A549 (cell line): ENCODE results near the gene IFITM2. TPM values are rescaled to one million over a fixed set of nuclear protein-coding genes. Genes with fewer than 3 reads are reported as not detected.

ENCODE experiments used
- ATAC-seq, 2 experiments: fragments of 200-7000 bp in 1 of 2; fragments of >200 bp in 1 of 2; cut with Nextera tagmentation in 1 of 2; cut with Tn5 transposase in 1 of 2; 3 replicates each; pipeline versions ENCODE4 v1.8.0 to v1.9.1; 2018 to 2020; ENCODE audit warnings: mild to moderate bottlenecking in 1 of 2, moderate library complexity in 1 of 2
- CTCF ChIA-PET: fragments of 300-600 bp; sonication (Branson Sonifier 250); formaldehyde crosslinking; extraction: SDS; loops from one replicate; lab custom pipeline; 2021; ENCODE audit warnings: antibody characterized with exemption, inconsistent platforms; lab: Yijun Ruan, JAX
- POLR2A ChIA-PET: fragments of 350-600 bp; formaldehyde crosslinking; extraction: SDS; loops from one replicate; lab custom pipeline; 2021; ENCODE audit warnings: antibody characterized with exemption, inconsistent platforms; lab: Yijun Ruan, JAX
- DNase-seq, 2 experiments: peaks; one replicate each; pipeline versions ENCODE4 v3.0.0 to v3.0.0-alpha.2; 2011 to 2016; ENCODE audit warnings: low read depth in 1 of 2, low spot score in 1 of 2
- FAIRE-seq: peaks from 2 replicates; lab custom pipeline; 2011; peaks lifted over from hg19 to GRCh38; lab: Jason Lieb, UNC
- H3K27ac ChIP-seq, 2 experiments: fragments of >200 bp; sonication (Bioruptor Twin); formaldehyde crosslinking; 3 replicates each; pipeline ENCODE4 v1.5.1; 2016 to 2017
- H3K4me1 ChIP-seq: fragments of >200 bp; sonication (Bioruptor Twin); formaldehyde crosslinking; 3 replicates; pipeline ENCODE4 v1.6.1; 2016
- H3K4me2 ChIP-seq: fragments of >200 bp; sonication (Bioruptor Twin); formaldehyde crosslinking; 3 replicates; pipeline ENCODE4 v1.6.1; 2016
- H3K4me3 ChIP-seq: fragments of >200 bp; sonication (Bioruptor Twin); formaldehyde crosslinking; 3 replicates; pipeline ENCODE4 v1.5.1; 2016
- H3K9me3 ChIP-seq: fragments of >200 bp; sonication (Bioruptor Twin); formaldehyde crosslinking; 3 replicates; pipeline ENCODE4 v1.6.1; 2016
- BHLHE40 ChIP-seq: IDR thresholded peaks from 2 replicates; pipeline ENCODE4 v1.6.1; 2012; ENCODE audit warnings: low read depth, low read length, inconsistent platforms
- CTCF ChIP-seq: fragments of >200 bp; sonication (Bioruptor Twin); formaldehyde crosslinking; IDR thresholded peaks from 3 replicates; pipeline ENCODE4 v1.5.1; 2016
- E2F6 ChIP-seq: IDR thresholded peaks from 2 replicates; pipeline ENCODE4 v1.6.1; 2012; ENCODE audit warnings: low read depth, borderline replicate concordance
- ESRRA ChIP-seq: fragments of 150-350 bp; IDR thresholded peaks from 2 replicates; pipeline ENCODE4 v1.6.1; 2014; ENCODE audit warnings: mild to moderate bottlenecking, low read length, borderline replicate concordance
- FOSL2 ChIP-seq, 2 experiments: fragments of 450-650 bp in 1 of 2; fragments of >200 bp in 1 of 2; sonication (Bioruptor Twin) in 1 of 2; formaldehyde crosslinking; IDR thresholded peaks; 2 replicates each; pipeline versions ENCODE4 v1.5.0 to v1.6.1; 2016 to 2020; ENCODE audit warnings: mild to moderate bottlenecking in 1 of 2, moderate library complexity in 1 of 2
- HDAC2 ChIP-seq: fragments of 200-600 bp; sonication (generic); IDR thresholded peaks from 2 replicates; pipeline ENCODE4 v1.6.1; 2016
- HEYL ChIP-seq: fragments of 250-450 bp; sonication (Bioruptor Pico); IDR thresholded peaks from 2 replicates; pipeline ENCODE4 v1.8.0; 2021; ENCODE audit warnings: mild to moderate bottlenecking, moderate library complexity
- HMGXB4 ChIP-seq: fragments of 250-450 bp; sonication (Bioruptor Pico); IDR thresholded peaks from 2 replicates; pipeline ENCODE4 v1.5.0; 2021; ENCODE audit warnings: mild to moderate bottlenecking, moderate library complexity, borderline replicate concordance
- HOXB5 ChIP-seq: fragments of 250-450 bp; sonication (Bioruptor Pico); IDR thresholded peaks from 2 replicates; pipeline ENCODE4 v1.5.0; 2020; ENCODE audit warnings: mild to moderate bottlenecking, moderate library complexity
- JUN ChIP-seq, 2 experiments: fragments of >200 bp; sonication (Bioruptor Twin); formaldehyde crosslinking; IDR thresholded peaks; 2 replicates in 1 of 2; 3 replicates in 1 of 2; pipeline ENCODE4 v1.6.1; 2016 to 2017
- KDM5A ChIP-seq: fragments of 200-600 bp; sonication (generic); IDR thresholded peaks from 2 replicates; pipeline ENCODE4 v1.6.1; 2016; ENCODE audit warnings: antibody characterized with exemption, mild to moderate bottlenecking
- MAFK ChIP-seq: fragments of 450-650 bp; IDR thresholded peaks from 2 replicates; pipeline ENCODE4 v1.6.1; 2014; ENCODE audit not compliant: partially characterized antibody
- NFE2L2 ChIP-seq: fragments of 150-350 bp; conservative IDR thresholded peaks from 2 replicates; pipeline ENCODE4 v1.6.1; 2014; ENCODE audit warnings: low read length
- NR3C1 ChIP-seq: fragments of >200 bp; sonication (Bioruptor Twin); formaldehyde crosslinking; IDR thresholded peaks from 3 replicates; pipeline ENCODE4 v1.6.1; 2017
- POLR2A ChIP-seq: IDR thresholded peaks from 2 replicates; pipeline ENCODE4 v1.6.1; 2012; ENCODE audit warnings: mild to moderate bottlenecking, low read length
- SMC3 ChIP-seq: fragments of >200 bp; sonication (Bioruptor Twin); formaldehyde crosslinking; IDR thresholded peaks from 3 replicates; pipeline ENCODE4 v1.6.1; 2018; ENCODE audit warnings: inconsistent platforms
- TFCP2L1 ChIP-seq: fragments of 250-450 bp; sonication (Bioruptor Pico); IDR thresholded peaks from 2 replicates; pipeline ENCODE4 v1.5.0; 2021; ENCODE audit warnings: mild to moderate bottlenecking
- WGBS: methylation state at CpG from one replicate; pipeline ENCODE4 v1.1.6; 2017; ENCODE audit errors: missing lambda C conversion rate; 5-methylcytosine and 5-hydroxymethylcytosine counted together
- polyA plus RNA-seq, 4 experiments: library from polyadenylated mRNA; depleted of rRNA in 3 of 4; stranded (reverse); fragments of >200 nt; fragmentation: RNase III in 1 of 4; extraction: RNeasy Plus Mini Kit Qiagen cat#74134 plus additional on column Dnase treatment in 1 of 4; gene quantifications; 2 replicates in 3 of 4; 3 replicates in 1 of 4; pipeline ENCODE4 v1.2.3, GENCODE V29; 2011 to 2017
- TF ChIP-seq, protein P1 (sequence below): IDR thresholded peaks from 2 replicates; pipeline ENCODE4 v1.6.1; 2012

Gene IFITM2
- polyA plus RNA-seq, 2 of the 4 experiments (the other 2 are of a cell fraction): 36.4 to 43.6 TPM

- TF ChIP-seq, protein P1, sequence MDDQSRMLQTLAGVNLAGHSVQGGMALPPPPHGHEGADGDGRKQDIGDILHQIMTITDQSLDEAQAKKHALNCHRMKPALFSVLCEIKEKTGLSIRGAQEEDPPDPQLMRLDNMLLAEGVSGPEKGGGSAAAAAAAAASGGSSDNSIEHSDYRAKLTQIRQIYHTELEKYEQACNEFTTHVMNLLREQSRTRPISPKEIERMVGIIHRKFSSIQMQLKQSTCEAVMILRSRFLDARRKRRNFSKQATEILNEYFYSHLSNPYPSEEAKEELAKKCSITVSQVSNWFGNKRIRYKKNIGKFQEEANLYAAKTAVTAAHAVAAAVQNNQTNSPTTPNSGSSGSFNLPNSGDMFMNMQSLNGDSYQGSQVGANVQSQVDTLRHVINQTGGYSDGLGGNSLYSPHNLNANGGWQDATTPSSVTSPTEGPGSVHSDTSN: no peak
- TF ChIP-seq POLR2A: no peak
- TF ChIP-seq HOXB5 (CRISPR knock-in tag): no peak
- no peak for TF ChIP-seq SMC3
Observed at GRCh38 chr11:283405-284104, 24.1 kb upstream of the IFITM2 start (continued).

DNA sequence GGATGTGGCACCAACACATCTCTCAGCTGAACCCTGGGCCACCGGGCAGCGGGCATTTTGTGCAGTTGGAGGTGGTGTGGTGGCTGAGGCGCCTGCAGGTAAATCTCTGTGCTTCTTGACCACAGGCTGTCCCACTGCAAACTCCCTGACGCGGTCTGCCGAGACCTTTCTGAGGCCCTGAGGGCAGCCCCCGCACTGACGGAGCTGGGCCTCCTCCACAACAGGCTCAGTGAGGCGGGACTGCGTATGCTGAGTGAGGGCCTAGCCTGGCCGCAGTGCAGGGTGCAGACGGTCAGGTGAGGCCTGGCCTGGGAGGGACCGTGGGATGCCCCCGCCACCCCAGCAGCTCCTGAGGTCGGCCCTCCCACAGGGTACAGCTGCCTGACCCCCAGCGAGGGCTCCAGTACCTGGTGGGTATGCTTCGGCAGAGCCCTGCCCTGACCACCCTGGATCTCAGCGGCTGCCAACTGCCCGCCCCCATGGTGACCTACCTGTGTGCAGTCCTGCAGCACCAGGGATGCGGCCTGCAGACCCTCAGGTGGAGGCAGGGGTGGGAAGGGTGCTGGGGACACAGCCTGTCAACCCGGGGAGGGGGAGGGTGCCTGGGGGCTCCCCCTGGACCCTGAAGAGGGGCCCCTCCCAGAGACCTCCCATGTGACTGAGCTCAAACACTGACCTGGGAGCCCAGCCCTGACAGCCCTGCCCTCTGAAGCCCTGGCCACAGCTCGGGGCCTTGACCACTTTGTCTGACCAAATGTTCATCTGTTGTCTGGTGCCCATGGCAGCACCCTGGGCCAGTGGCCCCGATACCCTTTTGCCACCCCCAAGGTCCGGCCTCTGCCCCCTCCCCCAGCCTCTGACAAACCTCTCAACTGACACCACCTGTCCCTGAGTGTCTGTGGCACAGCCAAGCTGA is 23.3 kb upstream of the IFITM2 start:
- Histone ChIP-seq H3K4me2 (no peak overlapping the region), H3K4me1 (peaks cover 15% of the 10 kb centered on the region; the same call in 1 of the 3 replicates), H3K9me3 (no peaks in the 10 kb centered on the region)
- no peak for FAIRE-seq
- 83% methylated on average over 17 of the region's 24 CpGs for WGBS
- TF ChIP-seq NFE2L2 (no peak), HDAC2 (no peak), E2F6 (no peak), JUN (IDR thresholded peaks at IDR 0.05) (no peak), HEYL (no peak), TFCP2L1 (CRISPR knock-in tag) (no peak), KDM5A (no peak), ESRRA (no peak), BHLHE40 (no peak), FOSL2 (IDR thresholded peaks at IDR 0.05) (no peak), FOSL2 (CRISPR knock-in tag; IDR thresholded peaks at IDR 0.05) (no peak), HMGXB4 (no peak), MAFK (no peak), CTCF (no peak), NR3C1 (no peak)
- TF ChIP-seq, all 56 proteins: peak for 0
- Histone ChIP-seq H3K27ac (no peak overlapping the region), H3K4me3 (no peak overlapping the region)
- ATAC-seq (no peak), DNase-seq (no peak)
- ChIA-PET CTCF (interaction anchor here (0.7 to 0.8 kb wide), 3 partner anchors 10 to 32 kb away, joined by 3 to 5 read pairs (median 3); no protein-coding TSS in a partner anchor), POLR2A (interaction anchor here (1.7 kb wide), 1 partner anchor 77 kb away, joined by 4 read pairs; the partner anchor contains the start of genes BET1L and RIC8A)
